Right atrium auricular region (tissue), 2 donors: ENCODE results near the gene RPTOR. TPM values are rescaled to one million over a fixed set of nuclear protein-coding genes. Genes with fewer than 3 reads are reported as not detected.

ENCODE experiments used
- DNase-seq: peaks from one replicate; pipeline ENCODE4 v3.0.0-alpha.2; 2019; ENCODE audit warnings: low spot score
- H3K27ac ChIP-seq, 2 donors: fragments of 200-600 bp; sonication (generic); 1 replicate in 1 of 2; 2 replicates in 1 of 2; pipeline ENCODE4 v1.5.1; 2016 to 2019
- H3K27me3 ChIP-seq, 2 donors: fragments of 200-600 bp; sonication (generic); one replicate each; pipeline versions ENCODE4 v1.5.1 to v1.6.0; 2017 to 2019
- H3K36me3 ChIP-seq: fragments of 200-600 bp; sonication (generic); one replicate; pipeline ENCODE4 v1.5.1; 2016
- H3K4me1 ChIP-seq, 2 donors: fragments of 200-600 bp; sonication (generic); one replicate each; pipeline versions ENCODE4 v1.5.1 to v1.6.0; 2017 to 2019
- H3K4me3 ChIP-seq, 2 donors: fragments of 200-600 bp; sonication (generic); 1 replicate in 1 of 2; 2 replicates in 1 of 2; pipeline ENCODE4 v1.5.1; 2017 to 2019; ENCODE audit warnings: mild to moderate bottlenecking in 1 of 2, moderate library complexity in 1 of 2
- H3K9me3 ChIP-seq, 2 donors: fragments of 200-600 bp; sonication (generic); one replicate each; pipeline ENCODE4 v1.5.1; 2019
- CTCF ChIP-seq, 2 donors: fragments of 200-600 bp; sonication (generic); IDR thresholded peaks; one replicate each; pipeline ENCODE4 v1.5.1; 2019; ENCODE audit warnings: antibody characterized with exemption in 2 of 2
- total RNA-seq, 2 donors: library from RNA; depleted of rRNA; stranded (reverse); fragments of >200 nt; gene quantifications; one replicate each; pipeline ENCODE4 v1.1.0, GENCODE V29; 2016

RPTOR gene
- total RNA-seq, 2 donors from 2014 or later, result 19.9 to 22.6 TPM

GRCh38 chr17:81015136-81015535, 470.5 kb downstream of the RPTOR start:
- TF ChIP-seq CTCF (IDR thresholded peaks at IDR 0.05), result no peak
- no peaks in the 10 kb centered on the region for H3K36me3 ChIP-seq
- H3K9me3 ChIP-seq, result peaks cover 0 to 14% of the 10 kb centered on the region in 2 donors
- H3K27me3 ChIP-seq, result no peaks in the 10 kb centered on the region
- H3K4me1 ChIP-seq, result peaks cover 0 to 12% of the 10 kb centered on the region in 2 donors
- DNase-seq, result no peak
- H3K27ac ChIP-seq, result no peak overlapping the region
- no peak overlapping the region for H3K4me3 ChIP-seq

Other genes with a start within 250 kb of the RPTOR start
- 1 to 10 TPM; 3.8 to 4.9 TPM for gene ENDOV, start 129.7 kb upstream of the RPTOR start, total RNA-seq
- not detected for gene NPTX1, start 68.2 kb upstream of the RPTOR start, total RNA-seq